Measurements from ENCODE around the gene METTL26. TPM values are rescaled to one million over a fixed set of nuclear protein-coding genes. Genes with fewer than 3 reads are reported as not detected.

The METTL26 gene
- total RNA-seq, 1 experiment from 2014 or later = 115 TPM

DNA sequence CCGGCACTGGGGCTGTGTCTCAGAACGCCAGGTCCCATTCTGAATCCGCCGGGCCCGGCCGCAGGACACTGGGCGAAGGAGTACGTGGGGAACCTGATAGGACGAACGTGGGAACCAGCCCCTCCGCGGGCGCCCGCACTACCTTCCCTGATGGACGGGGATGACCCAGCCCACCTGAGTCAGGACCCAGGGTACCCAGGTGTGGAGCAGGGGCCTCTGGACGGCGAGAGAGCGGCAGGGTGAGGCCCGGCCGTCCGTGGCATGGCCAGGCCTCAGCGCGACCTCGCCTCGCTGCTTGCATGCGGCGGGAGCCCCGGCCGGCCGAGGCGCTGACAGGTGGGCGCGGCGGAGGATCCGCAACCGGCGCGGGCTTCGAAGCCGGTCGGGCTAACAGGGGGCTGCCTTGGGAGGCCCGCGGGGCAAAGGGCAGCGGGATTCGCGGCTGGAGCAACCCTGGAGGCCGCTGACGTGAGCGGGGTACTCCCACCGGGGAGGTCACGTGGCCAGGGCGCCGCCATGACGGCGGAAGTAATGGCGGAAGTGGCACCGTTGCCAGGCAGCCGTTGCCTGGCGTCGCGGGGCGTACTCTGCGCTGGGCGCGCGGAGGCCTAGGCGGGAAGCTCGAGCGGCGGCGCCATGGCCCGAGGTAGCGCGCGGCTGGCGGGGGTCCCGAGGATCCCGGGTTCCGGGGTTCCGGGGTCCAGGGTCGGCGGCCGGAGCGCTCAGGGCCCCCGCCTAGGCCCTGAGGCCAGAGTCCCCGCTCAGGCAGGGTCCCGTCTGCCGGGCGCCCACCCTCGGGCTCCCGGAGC lies 12.9 kb upstream of the METTL26 start, which contains the start of gene WDR90 (continued):
- TF ChIP-seq, protein P1, sequence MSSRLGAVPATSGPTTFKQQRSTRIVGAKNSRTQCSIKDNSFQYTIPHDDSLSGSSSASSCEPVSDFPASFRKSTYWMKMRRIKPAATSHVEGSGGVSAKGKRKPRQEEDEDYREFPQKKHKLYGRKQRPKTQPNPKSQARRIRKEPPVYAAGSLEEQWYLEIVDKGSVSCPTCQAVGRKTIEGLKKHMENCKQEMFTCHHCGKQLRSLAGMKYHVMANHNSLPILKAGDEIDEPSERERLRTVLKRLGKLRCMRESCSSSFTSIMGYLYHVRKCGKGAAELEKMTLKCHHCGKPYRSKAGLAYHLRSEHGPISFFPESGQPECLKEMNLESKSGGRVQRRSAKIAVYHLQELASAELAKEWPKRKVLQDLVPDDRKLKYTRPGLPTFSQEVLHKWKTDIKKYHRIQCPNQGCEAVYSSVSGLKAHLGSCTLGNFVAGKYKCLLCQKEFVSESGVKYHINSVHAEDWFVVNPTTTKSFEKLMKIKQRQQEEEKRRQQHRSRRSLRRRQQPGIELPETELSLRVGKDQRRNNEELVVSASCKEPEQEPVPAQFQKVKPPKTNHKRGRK (CRISPR knock-in tag; IDR thresholded peaks at IDR 0.05; ENCODE audit: borderline replicate concordance) = no peak
- TF ChIP-seq, protein P2, sequence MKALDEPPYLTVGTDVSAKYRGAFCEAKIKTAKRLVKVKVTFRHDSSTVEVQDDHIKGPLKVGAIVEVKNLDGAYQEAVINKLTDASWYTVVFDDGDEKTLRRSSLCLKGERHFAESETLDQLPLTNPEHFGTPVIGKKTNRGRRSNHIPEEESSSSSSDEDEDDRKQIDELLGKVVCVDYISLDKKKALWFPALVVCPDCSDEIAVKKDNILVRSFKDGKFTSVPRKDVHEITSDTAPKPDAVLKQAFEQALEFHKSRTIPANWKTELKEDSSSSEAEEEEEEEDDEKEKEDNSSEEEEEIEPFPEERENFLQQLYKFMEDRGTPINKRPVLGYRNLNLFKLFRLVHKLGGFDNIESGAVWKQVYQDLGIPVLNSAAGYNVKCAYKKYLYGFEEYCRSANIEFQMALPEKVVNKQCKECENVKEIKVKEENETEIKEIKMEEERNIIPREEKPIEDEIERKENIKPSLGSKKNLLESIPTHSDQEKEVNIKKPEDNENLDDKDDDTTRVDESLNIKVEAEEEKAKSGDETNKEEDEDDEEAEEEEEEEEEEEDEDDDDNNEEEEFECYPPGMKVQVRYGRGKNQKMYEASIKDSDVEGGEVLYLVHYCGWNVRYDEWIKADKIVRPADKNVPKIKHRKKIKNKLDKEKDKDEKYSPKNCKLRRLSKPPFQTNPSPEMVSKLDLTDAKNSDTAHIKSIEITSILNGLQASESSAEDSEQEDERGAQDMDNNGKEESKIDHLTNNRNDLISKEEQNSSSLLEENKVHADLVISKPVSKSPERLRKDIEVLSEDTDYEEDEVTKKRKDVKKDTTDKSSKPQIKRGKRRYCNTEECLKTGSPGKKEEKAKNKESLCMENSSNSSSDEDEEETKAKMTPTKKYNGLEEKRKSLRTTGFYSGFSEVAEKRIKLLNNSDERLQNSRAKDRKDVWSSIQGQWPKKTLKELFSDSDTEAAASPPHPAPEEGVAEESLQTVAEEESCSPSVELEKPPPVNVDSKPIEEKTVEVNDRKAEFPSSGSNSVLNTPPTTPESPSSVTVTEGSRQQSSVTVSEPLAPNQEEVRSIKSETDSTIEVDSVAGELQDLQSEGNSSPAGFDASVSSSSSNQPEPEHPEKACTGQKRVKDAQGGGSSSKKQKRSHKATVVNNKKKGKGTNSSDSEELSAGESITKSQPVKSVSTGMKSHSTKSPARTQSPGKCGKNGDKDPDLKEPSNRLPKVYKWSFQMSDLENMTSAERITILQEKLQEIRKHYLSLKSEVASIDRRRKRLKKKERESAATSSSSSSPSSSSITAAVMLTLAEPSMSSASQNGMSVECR (CRISPR knock-in tag; IDR thresholded peaks at IDR 0.05; ENCODE audit: borderline replicate concordance) = peak; percentile 92
- TF ChIP-seq NR3C1 (CRISPR knock-in tag; conservative IDR thresholded peaks at IDR 0.05; ENCODE audit: low read depth) = peak; percentile 94
- TF ChIP-seq CREB1 (CRISPR knock-in tag; IDR thresholded peaks at IDR 0.05) = 0 out of 2 replicates have a peak, but pooled peaks have one; percentile 45
- no peak for TF ChIP-seq ZNF263 (CRISPR knock-in tag; IDR thresholded peaks at IDR 0.05; ENCODE audit: low read depth)
- TF ChIP-seq TEAD1 (CRISPR knock-in tag; IDR thresholded peaks at IDR 0.05) = peak; percentile 82; the same call in 1 of the 2 replicates
- TF ChIP-seq, protein P3, sequence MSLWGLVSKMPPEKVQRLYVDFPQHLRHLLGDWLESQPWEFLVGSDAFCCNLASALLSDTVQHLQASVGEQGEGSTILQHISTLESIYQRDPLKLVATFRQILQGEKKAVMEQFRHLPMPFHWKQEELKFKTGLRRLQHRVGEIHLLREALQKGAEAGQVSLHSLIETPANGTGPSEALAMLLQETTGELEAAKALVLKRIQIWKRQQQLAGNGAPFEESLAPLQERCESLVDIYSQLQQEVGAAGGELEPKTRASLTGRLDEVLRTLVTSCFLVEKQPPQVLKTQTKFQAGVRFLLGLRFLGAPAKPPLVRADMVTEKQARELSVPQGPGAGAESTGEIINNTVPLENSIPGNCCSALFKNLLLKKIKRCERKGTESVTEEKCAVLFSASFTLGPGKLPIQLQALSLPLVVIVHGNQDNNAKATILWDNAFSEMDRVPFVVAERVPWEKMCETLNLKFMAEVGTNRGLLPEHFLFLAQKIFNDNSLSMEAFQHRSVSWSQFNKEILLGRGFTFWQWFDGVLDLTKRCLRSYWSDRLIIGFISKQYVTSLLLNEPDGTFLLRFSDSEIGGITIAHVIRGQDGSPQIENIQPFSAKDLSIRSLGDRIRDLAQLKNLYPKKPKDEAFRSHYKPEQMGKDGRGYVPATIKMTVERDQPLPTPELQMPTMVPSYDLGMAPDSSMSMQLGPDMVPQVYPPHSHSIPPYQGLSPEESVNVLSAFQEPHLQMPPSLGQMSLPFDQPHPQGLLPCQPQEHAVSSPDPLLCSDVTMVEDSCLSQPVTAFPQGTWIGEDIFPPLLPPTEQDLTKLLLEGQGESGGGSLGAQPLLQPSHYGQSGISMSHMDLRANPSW (CRISPR knock-in tag; conservative IDR thresholded peaks at IDR 0.05; ENCODE audit: low read depth) = no peak
- TF ChIP-seq, protein P4, sequence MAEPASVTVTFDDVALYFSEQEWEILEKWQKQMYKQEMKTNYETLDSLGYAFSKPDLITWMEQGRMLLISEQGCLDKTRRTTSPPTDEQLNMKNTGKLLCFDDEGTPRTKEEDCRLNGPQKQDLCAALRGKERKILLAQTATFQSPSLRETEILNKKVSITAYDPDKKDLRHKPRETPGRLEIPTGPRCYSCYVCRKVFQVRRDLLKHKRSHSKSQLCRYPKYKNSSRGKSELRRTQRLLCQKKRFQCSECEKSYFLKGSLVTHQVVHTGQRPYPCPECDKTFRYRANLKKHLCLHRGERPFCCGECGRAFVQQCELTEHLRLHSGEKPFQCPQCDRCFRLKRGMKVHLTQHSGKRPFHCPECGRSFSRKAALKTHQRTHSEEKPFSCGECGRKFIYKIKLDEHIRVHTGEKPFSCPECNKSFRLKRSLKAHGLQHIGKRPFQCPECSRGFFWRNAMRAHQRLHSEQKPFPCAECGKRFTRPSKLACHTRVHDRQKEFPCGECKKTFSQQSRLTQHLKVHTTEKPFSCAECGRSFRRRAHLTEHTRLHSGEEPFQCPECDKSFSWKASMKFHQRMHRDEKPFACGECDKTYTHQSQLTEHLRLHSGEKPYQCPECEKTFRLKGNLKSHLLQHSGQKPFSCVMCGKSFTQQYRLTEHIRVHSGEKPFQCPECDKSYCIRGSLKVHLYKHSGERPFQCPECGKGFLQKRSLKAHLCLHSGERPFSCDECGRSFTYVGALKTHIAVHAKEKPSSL (CRISPR knock-in tag; conservative IDR thresholded peaks at IDR 0.05) = no peak
- TF ChIP-seq IRF2 (CRISPR knock-in tag; IDR thresholded peaks at IDR 0.05; ENCODE audit: borderline replicate concordance, low read depth) = no peak

DNA sequence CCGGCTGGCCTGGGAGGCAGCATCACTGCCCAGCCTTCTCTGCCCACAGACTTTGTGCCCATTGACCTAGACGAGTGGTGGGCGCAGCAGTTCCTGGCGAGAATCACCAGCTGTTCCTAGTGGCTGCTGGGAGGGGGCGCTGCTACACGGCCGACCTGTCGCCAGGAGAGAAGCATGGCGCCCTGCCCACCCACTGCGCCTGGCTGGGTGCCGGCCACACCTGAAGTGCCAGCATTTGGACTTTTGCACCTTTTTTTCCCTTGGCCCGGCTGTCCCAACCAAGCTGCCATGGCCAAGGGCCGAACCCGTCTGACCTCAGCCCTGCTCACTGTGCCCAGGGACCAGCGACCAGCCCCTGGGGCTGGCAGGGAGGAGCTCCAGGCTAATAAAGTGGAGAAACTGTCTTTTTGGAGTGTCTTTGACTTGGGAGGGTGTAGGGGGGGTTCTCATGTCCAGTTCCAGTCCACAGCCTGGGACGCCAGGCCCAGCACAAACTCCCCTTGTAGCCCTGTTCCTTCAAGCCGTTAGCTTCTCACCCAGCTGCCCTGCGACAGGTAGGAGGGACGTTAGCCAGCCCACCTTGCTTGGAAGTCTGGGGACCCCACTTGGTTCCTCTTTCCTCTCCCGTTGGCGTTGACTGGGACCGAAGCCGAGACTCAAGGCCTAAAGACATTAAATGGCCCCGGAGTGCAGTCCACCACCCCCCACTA lies 12.1 kb upstream of the METTL26 start:
- no peaks in the 10 kb centered on the region for H3K9me3 Mint-ChIP-seq
- peak; percentile 39 for ATAC-seq

More for the DNA sequence above, 12.1 kb upstream of the METTL26 start:
- ChIA-PET POLR2A (interaction anchor here (1.0 to 2.3 kb wide), 4 partner anchors 10 to 134 kb away, joined by 3 to 7 read pairs (median 6); partner anchors contain the start of genes METTL26 and RHBDL1), CTCF (interaction anchor here (0.6 to 6.4 kb wide), 39 partner anchors 10 to 278 kb away, joined by 3 to 54 read pairs (median 5); partner anchors contain the start of genes ANTKMT, CAPN15, CIAO3 and DECR2)
- Mint-ChIP-seq H3K4me1 (peaks cover 10% of the 10 kb centered on the region; the same call in 1 of the 2 replicates), H3K4me3 (peak overlapping the region; percentile 73), H3K27ac (no peak overlapping the region; the same call in 1 of the 2 replicates), H3K27me3 (ENCODE audit: low read depth) (no peaks in the 10 kb centered on the region), H3K36me3 (no peaks in the 10 kb centered on the region)
- TF ChIP-seq, protein P5, sequence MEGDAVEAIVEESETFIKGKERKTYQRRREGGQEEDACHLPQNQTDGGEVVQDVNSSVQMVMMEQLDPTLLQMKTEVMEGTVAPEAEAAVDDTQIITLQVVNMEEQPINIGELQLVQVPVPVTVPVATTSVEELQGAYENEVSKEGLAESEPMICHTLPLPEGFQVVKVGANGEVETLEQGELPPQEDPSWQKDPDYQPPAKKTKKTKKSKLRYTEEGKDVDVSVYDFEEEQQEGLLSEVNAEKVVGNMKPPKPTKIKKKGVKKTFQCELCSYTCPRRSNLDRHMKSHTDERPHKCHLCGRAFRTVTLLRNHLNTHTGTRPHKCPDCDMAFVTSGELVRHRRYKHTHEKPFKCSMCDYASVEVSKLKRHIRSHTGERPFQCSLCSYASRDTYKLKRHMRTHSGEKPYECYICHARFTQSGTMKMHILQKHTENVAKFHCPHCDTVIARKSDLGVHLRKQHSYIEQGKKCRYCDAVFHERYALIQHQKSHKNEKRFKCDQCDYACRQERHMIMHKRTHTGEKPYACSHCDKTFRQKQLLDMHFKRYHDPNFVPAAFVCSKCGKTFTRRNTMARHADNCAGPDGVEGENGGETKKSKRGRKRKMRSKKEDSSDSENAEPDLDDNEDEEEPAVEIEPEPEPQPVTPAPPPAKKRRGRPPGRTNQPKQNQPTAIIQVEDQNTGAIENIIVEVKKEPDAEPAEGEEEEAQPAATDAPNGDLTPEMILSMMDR (IDR thresholded peaks at IDR 0.05) = peak; percentile 43; the same call in 1 of the 2 replicates
- TF ChIP-seq RELA (CRISPR knock-in tag; IDR thresholded peaks at IDR 0.05; ENCODE audit: borderline replicate concordance) = no peak
- TF ChIP-seq, protein P6, sequence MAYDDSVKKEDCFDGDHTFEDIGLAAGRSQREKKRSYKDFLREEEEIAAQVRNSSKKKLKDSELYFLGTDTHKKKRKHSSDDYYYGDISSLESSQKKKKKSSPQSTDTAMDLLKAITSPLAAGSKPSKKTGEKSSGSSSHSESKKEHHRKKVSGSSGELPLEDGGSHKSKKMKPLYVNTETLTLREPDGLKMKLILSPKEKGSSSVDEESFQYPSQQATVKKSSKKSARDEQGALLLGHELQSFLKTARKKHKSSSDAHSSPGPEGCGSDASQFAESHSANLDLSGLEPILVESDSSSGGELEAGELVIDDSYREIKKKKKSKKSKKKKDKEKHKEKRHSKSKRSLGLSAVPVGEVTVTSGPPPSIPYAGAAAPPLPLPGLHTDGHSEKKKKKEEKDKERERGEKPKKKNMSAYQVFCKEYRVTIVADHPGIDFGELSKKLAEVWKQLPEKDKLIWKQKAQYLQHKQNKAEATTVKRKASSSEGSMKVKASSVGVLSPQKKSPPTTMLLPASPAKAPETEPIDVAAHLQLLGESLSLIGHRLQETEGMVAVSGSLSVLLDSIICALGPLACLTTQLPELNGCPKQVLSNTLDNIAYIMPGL (CRISPR knock-in tag; IDR thresholded peaks at IDR 0.05) = 0 out of 2 replicates have a peak, but pooled peaks have one; percentile 38
- TF ChIP-seq, protein P7, sequence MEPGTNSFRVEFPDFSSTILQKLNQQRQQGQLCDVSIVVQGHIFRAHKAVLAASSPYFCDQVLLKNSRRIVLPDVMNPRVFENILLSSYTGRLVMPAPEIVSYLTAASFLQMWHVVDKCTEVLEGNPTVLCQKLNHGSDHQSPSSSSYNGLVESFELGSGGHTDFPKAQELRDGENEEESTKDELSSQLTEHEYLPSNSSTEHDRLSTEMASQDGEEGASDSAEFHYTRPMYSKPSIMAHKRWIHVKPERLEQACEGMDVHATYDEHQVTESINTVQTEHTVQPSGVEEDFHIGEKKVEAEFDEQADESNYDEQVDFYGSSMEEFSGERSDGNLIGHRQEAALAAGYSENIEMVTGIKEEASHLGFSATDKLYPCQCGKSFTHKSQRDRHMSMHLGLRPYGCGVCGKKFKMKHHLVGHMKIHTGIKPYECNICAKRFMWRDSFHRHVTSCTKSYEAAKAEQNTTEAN (CRISPR knock-in tag; IDR thresholded peaks at IDR 0.05) = 0 out of 2 replicates have a peak, but pooled peaks have one; percentile 11
- peak; percentile 62 for DNase-seq (ENCODE audit: low spot score)

Data from WTC11 (cell line).